NT2/D1 (cell line): ENCODE results near the gene INPP4A.
A peak's percentile ranks its signal among the peaks of the same experiment; 100 is the strongest.
"Not testable (repeated sequence)": the region's sequence is repeated elsewhere in the genome, so short reads cannot be mapped to it uniquely, and the experiment has no call there.

Source experiments
- DNase-seq: peaks from one replicate; pipeline ENCODE4 v3.0.0-alpha.2; 2011; ENCODE audit warnings: low read depth, low spot score
- H3K27me3 ChIP-seq: 2 replicates; pipeline ENCODE4 v1.6.0; 2011; ENCODE audit warnings: mild to moderate bottlenecking; ENCODE audit not compliant: insufficient read length, insufficient read depth
- H3K36me3 ChIP-seq: 2 replicates; pipeline ENCODE4 v1.6.1; 2011; ENCODE audit warnings: mild to moderate bottlenecking, low read length, mixed read lengths; ENCODE audit not compliant: insufficient read depth, insufficient read length
- H3K4me1 ChIP-seq: 2 replicates; pipeline ENCODE4 v1.5.1; 2011; ENCODE audit not compliant: insufficient read depth, insufficient read length
- H3K4me3 ChIP-seq: 2 replicates; pipeline ENCODE4 v1.5.1; 2011; ENCODE audit warnings: low read depth; ENCODE audit not compliant: insufficient read length
- H3K9ac ChIP-seq: 2 replicates; pipeline ENCODE4 v1.6.0; 2011; ENCODE audit warnings: low read depth; ENCODE audit not compliant: insufficient read length
- H3K9me3 ChIP-seq: 2 replicates; pipeline ENCODE4 v1.5.1; 2011; ENCODE audit warnings: mild to moderate bottlenecking, low read length; ENCODE audit not compliant: insufficient read depth
- SUZ12 ChIP-seq: IDR thresholded peaks from 2 replicates; pipeline ENCODE4 v1.6.1; 2011; ENCODE audit not compliant: insufficient read length, insufficient read depth; ENCODE audit errors: extremely low read depth
- YY1 ChIP-seq: IDR thresholded peaks from 2 replicates; pipeline ENCODE4 v1.6.1; 2011; ENCODE audit not compliant: insufficient read length, insufficient read depth
- ZNF274 ChIP-seq: IDR thresholded peaks from 2 replicates; pipeline ENCODE4 v1.6.1; 2011; ENCODE audit warnings: mild to moderate bottlenecking, low read depth, low read length

Gene INPP4A

GRCh38 chr2:98586551-98587140 is 142.0 kb downstream of the INPP4A start:
- H3K9me3 ChIP-seq = no peaks in the 10 kb centered on the region
- no peak for TF ChIP-seq SUZ12
- no peak for TF ChIP-seq YY1
- no peak for TF ChIP-seq ZNF274
- DNase-seq = no peak
- H3K36me3 ChIP-seq = peaks cover 26% of the 10 kb centered on the region
- H3K9ac ChIP-seq = no peak overlapping the region
- H3K27me3 ChIP-seq = no peaks in the 10 kb centered on the region
- H3K4me1 ChIP-seq = no peaks in the 10 kb centered on the region
- no peak overlapping the region for H3K4me3 ChIP-seq

GRCh38 chr2:98588880-98589431 is 144.3 kb downstream of the INPP4A start:
- H3K4me1 ChIP-seq = no peaks in the 10 kb centered on the region
- peaks cover 19% of the 10 kb centered on the region for H3K36me3 ChIP-seq
- no peak for DNase-seq
- H3K4me3 ChIP-seq = no peak overlapping the region
- H3K27me3 ChIP-seq = no peaks in the 10 kb centered on the region
- no peak overlapping the region for H3K9ac ChIP-seq
- H3K9me3 ChIP-seq = 0 out of 2 replicates have a peak, but pooled peaks cover 3% of the 10 kb centered on the region
- TF ChIP-seq ZNF274 = no peak
- TF ChIP-seq SUZ12 = no peak
- TF ChIP-seq YY1 = no peak

- Histone ChIP-seq H3K9me3 (0 out of 2 replicates have a peak, but pooled peaks cover 7% of the 10 kb centered on the region), H3K9ac (no peak overlapping the region), H3K36me3 (peaks cover 19% of the 10 kb centered on the region), H3K27me3 (no peaks in the 10 kb centered on the region), H3K4me1 (no peaks in the 10 kb centered on the region), H3K4me3 (no peak overlapping the region)
- DNase-seq = no peak
- TF ChIP-seq YY1 (no peak), SUZ12 (no peak), ZNF274 (no peak)
Observed at GRCh38 chr2:98589489-98589888, 144.8 kb downstream of the INPP4A start.

- no peak for TF ChIP-seq ZNF274
- TF ChIP-seq SUZ12 = no peak
- TF ChIP-seq YY1 = no peak
- Histone ChIP-seq H3K36me3 (peaks cover 18% of the 10 kb centered on the region), H3K27me3 (no peaks in the 10 kb centered on the region), H3K9ac (no peak overlapping the region), H3K4me3 (no peak overlapping the region), H3K9me3 (0 out of 2 replicates have a peak, but pooled peaks cover 7% of the 10 kb centered on the region), H3K4me1 (no peaks in the 10 kb centered on the region)
- DNase-seq = no peak
Observed at GRCh38 chr2:98592565-98592964, 147.9 kb downstream of the INPP4A start.

- H3K27me3 ChIP-seq, DNase-seq, H3K9me3 ChIP-seq, H3K4me1 ChIP-seq, H3K4me3 ChIP-seq, H3K9ac ChIP-seq: not testable (repeated sequence)
- H3K36me3 ChIP-seq = peaks cover 38% of the 10 kb centered on the region
Observed at GRCh38 chr2:98594665-98595064, 150.0 kb downstream of the INPP4A start.

GRCh38 chr2:98598781-98599428 is 154.2 kb downstream of the INPP4A start:
- Histone ChIP-seq H3K9me3 (0 out of 2 replicates have a peak, but pooled peaks cover 4% of the 10 kb centered on the region), H3K4me3 (no peak overlapping the region), H3K4me1 (no peaks in the 10 kb centered on the region), H3K9ac (no peak overlapping the region), H3K27me3 (no peaks in the 10 kb centered on the region), H3K36me3 (peaks cover 63% of the 10 kb centered on the region)
- no peak for TF ChIP-seq YY1
- TF ChIP-seq SUZ12 = no peak
- no peak for TF ChIP-seq ZNF274
- no peak for DNase-seq

GRCh38 chr2:98601532-98602132 is 157.0 kb downstream of the INPP4A start:
- TF ChIP-seq ZNF274 (no peak), YY1 (no peak), SUZ12 (no peak)

More at GRCh38 chr2:98601532-98602132, 157.0 kb downstream of the INPP4A start:
- H3K36me3 ChIP-seq = peaks cover 75% of the 10 kb centered on the region
- no peaks in the 10 kb centered on the region for H3K4me1 ChIP-seq
- DNase-seq = peak; percentile 35
- H3K4me3 ChIP-seq = no peak overlapping the region
- no peaks in the 10 kb centered on the region for H3K27me3 ChIP-seq
- H3K9ac ChIP-seq = no peak overlapping the region
- no peaks in the 10 kb centered on the region for H3K9me3 ChIP-seq
